Testis (tissue), 3 donors: ENCODE measurements around the gene DCTN3. TPM values are rescaled to one million over a fixed set of nuclear protein-coding genes. Genes with fewer than 3 reads are reported as not detected.
A peak's percentile ranks its signal among the peaks of the same experiment; 100 is the strongest.

Source experiments
- DNase-seq: peaks from one replicate; pipeline ENCODE4 v3.0.0-alpha.2; 2019
- H3K27ac ChIP-seq, 2 donors: fragments of 200-600 bp; sonication (generic); one replicate each; pipeline ENCODE4 v1.5.1; 2019
- H3K27me3 ChIP-seq: fragments of 200-600 bp; sonication (generic); one replicate; pipeline ENCODE4 v1.5.1; 2019
- H3K36me3 ChIP-seq: fragments of 200-600 bp; sonication (generic); one replicate; pipeline ENCODE4 v1.5.1; 2017; ENCODE audit warnings: low read depth; ENCODE audit errors: missing control alignments
- H3K4me1 ChIP-seq: fragments of 200-600 bp; sonication (generic); one replicate; pipeline ENCODE4 v1.5.1; 2019
- H3K4me3 ChIP-seq, 2 donors: fragments of 200-600 bp; sonication (generic); one replicate each; pipeline ENCODE4 v1.5.1; 2017 to 2019
- H3K9me3 ChIP-seq: fragments of 200-600 bp; sonication (generic); one replicate; pipeline ENCODE4 v1.5.1; 2017
- CTCF ChIP-seq, 3 experiments: fragments of 450-650 bp in 2 of 3; fragments of 200-600 bp in 1 of 3; sonication (generic) in 1 of 3; IDR thresholded peaks; one replicate each; pipeline ENCODE4 v1.5.1; 2016 to 2019; ENCODE audit warnings: antibody characterized with exemption in 3 of 3, mild to moderate bottlenecking in 2 of 3, moderate library complexity in 1 of 3
- POLR2A ChIP-seq: fragments of 450-650 bp; IDR thresholded peaks from one replicate; pipeline ENCODE4 v1.6.1; 2017; ENCODE audit warnings: antibody characterized with exemption, mild to moderate bottlenecking, moderate library complexity
- WGBS, 2 donors: methylation state at CpG; one replicate each; pipeline ENCODE4 v1.1.5; 2018; 5-methylcytosine and 5-hydroxymethylcytosine counted together
- intact Hi-C: fragments of 100-400 bp; cut with DNase I; formaldehyde crosslinking; loops from one replicate; pipeline ENCODE4 v1.15.1; 2023; ENCODE audit warnings: low total_unique reads
- polyA plus RNA-seq: library from polyadenylated mRNA; stranded (reverse); fragments of 350-450 nt; fragmentation: Illumina TruSeq; extraction: RNeasy Lipid Tissue Mini Kit (QIAGEN cat#74804); gene quantifications from one replicate; pipeline ENCODE4 v1.2.3, GENCODE V29; 2014; ENCODE audit warnings: low read depth, low replicate concordance; ENCODE audit not compliant: insufficient read depth
- total RNA-seq, 2 donors: library from RNA; depleted of rRNA; stranded (reverse); fragments of >200 nt; gene quantifications; one replicate each; pipeline ENCODE4 v1.2.3, GENCODE V29; 2016

The DCTN3 gene
- total and polyA plus RNA-seq, 3 donors from 2014 or later: 55.1 to 82.9 (median 78.5) TPM

GRCh38 chr9:34579808-34580163, 40.5 kb downstream of the DCTN3 start:
- DNase-seq: no peak
- intact Hi-C loops: no loop called here
- Histone ChIP-seq H3K9me3 (no peaks in the 10 kb centered on the region), H3K4me1 (peaks cover 9% of the 10 kb centered on the region), H3K36me3 (no peaks in the 10 kb centered on the region), H3K4me3 (no peak overlapping the region), H3K27me3 (no peaks in the 10 kb centered on the region), H3K27ac (no peak overlapping the region)
- TF ChIP-seq POLR2A: no peak
- no peak for TF ChIP-seq CTCF (IDR thresholded peaks at IDR 0.05)
- 85 to 86% methylated on average over 5 of the region's 5 CpGs for WGBS, 2 donors

GRCh38 chr9:34579104-34579807, 41.0 kb downstream of the DCTN3 start:
- H3K27me3 ChIP-seq: no peaks in the 10 kb centered on the region
- DNase-seq: no peak

GRCh38 chr9:34578241-34579103, 41.8 kb downstream of the DCTN3 start:
- peak overlapping the region in 1 of 2 donors; percentile 46 for H3K4me3 ChIP-seq
- no peak for TF ChIP-seq POLR2A
- TF ChIP-seq CTCF (IDR thresholded peaks at IDR 0.05): no peak
- 30% methylated on average over 18 to 28 of the region's 28 CpGs for WGBS, 2 donors
- H3K4me1 ChIP-seq: peaks cover 9% of the 10 kb centered on the region
- no peak for DNase-seq
- intact Hi-C loops: no loop called here
- no peaks in the 10 kb centered on the region for H3K9me3 ChIP-seq
- H3K27ac ChIP-seq: no peak overlapping the region
- no peaks in the 10 kb centered on the region for H3K36me3 ChIP-seq
- no peaks in the 10 kb centered on the region for H3K27me3 ChIP-seq

More at GRCh38 chr9:34579104-34579807, 41.0 kb downstream of the DCTN3 start:
- peaks cover 9% of the 10 kb centered on the region for H3K4me1 ChIP-seq
- H3K9me3 ChIP-seq: no peaks in the 10 kb centered on the region
- no peak overlapping the region for H3K4me3 ChIP-seq
- H3K36me3 ChIP-seq: no peaks in the 10 kb centered on the region
- intact Hi-C loops: no loop called here
- H3K27ac ChIP-seq: no peak overlapping the region
- 34% methylated on average over 17 of the region's 17 CpGs for WGBS, 2 donors
- TF ChIP-seq CTCF (IDR thresholded peaks at IDR 0.05) (no peak), POLR2A (no peak)

GRCh38 chr9:34577400-34578240, 42.7 kb downstream of the DCTN3 start:
- DNase-seq: no peak
- H3K4me1 ChIP-seq: peaks cover 9% of the 10 kb centered on the region
- no peaks in the 10 kb centered on the region for H3K36me3 ChIP-seq
- WGBS, 2 donors: 0 to 5% methylated on average over 17 to 36 of the region's 62 CpGs
- TF ChIP-seq POLR2A (no peak), CTCF (IDR thresholded peaks at IDR 0.05) (no peak)
- H3K9me3 ChIP-seq: no peaks in the 10 kb centered on the region
- peak overlapping the region in 1 of 2 donors; percentile 46 for H3K4me3 ChIP-seq
- H3K27me3 ChIP-seq: no peaks in the 10 kb centered on the region
- intact Hi-C loops: no loop called here
- no peak overlapping the region for H3K27ac ChIP-seq
